GM12878 (cell line): ENCODE data around the gene TLE2. TPM values are rescaled to one million over a fixed set of nuclear protein-coding genes. Genes with fewer than 3 reads are reported as not detected.

Source experiments
- ATAC-seq: fragments of 200-7000 bp; cut with Tn5 transposase; 3 replicates; pipeline ENCODE4 v1.9.1; 2020; ENCODE audit warnings: mild to moderate bottlenecking, moderate library complexity
- BruUV-seq: library from RNA; stranded (reverse); fragments of 400-500 nt; replicated peaks from 2 replicates; lab custom pipeline; 2021; lab: Mats Ljungman, UMichigan
- CTCF ChIA-PET: fragments of 300-600 bp; sonication (Branson Sonifier 250); formaldehyde crosslinking; extraction: SDS; loops from one replicate; lab custom pipeline; 2021; ENCODE audit warnings: inconsistent platforms; lab: Yijun Ruan, JAX
- POLR2A ChIA-PET: fragments of 350-600 bp; formaldehyde crosslinking; extraction: SDS; loops from one replicate; lab custom pipeline; 2021; ENCODE audit warnings: inconsistent platforms; lab: Charles Lee
- RAD21 ChIA-PET: fragments of 300-600 bp; sonication (Branson Sonifier 250); formaldehyde crosslinking; loops from one replicate; lab custom pipeline; 2023; ENCODE audit warnings: antibody characterized with exemption; ENCODE audit not compliant: unreplicated experiment; lab: Charles Lee
- SMC1A ChIA-PET: fragments of 300-600 bp; sonication (Branson Sonifier 250); formaldehyde crosslinking; loops from one replicate; lab custom pipeline; 2023; ENCODE audit not compliant: unreplicated experiment, uncharacterized antibody; lab: Charles Lee
- DNase-seq: peaks from one replicate; pipeline ENCODE4 v3.0.0-alpha.2; 2011; ENCODE audit warnings: low read depth, low spot score
- FAIRE-seq: peaks from 3 replicates; lab custom pipeline; 2011; peaks lifted over from hg19 to GRCh38; lab: Jason Lieb, UNC
- H2AFZ ChIP-seq: 2 replicates; pipeline ENCODE4 v1.6.0; 2011; ENCODE audit warnings: low read depth, low read length, control low read depth; ENCODE audit not compliant: control insufficient read depth
- H3K27ac ChIP-seq: 2 replicates; pipeline ENCODE4 v1.5.1; 2011; ENCODE audit warnings: control low read depth; ENCODE audit not compliant: control insufficient read depth, insufficient read depth
- H3K27me3 ChIP-seq, 2 experiments: replicated peaks in 1 of 2; 2 replicates each; pipeline versions ENCODE4 v1.6.0 to v1.6.1; 2011; ENCODE audit warnings: low read length in 1 of 2; ENCODE audit not compliant: control insufficient read depth in 2 of 2, insufficient read depth in 2 of 2
- H3K36me3 ChIP-seq, 2 experiments: 2 replicates each; pipeline ENCODE4 v1.5.1; 2011; ENCODE audit warnings: low read length in 1 of 2; ENCODE audit not compliant: control insufficient read depth in 2 of 2, insufficient read depth in 2 of 2
- H3K4me1 ChIP-seq: 2 replicates; pipeline ENCODE4 v1.6.1; 2011; ENCODE audit warnings: mild to moderate bottlenecking, low read length, moderate library complexity, mixed read lengths; ENCODE audit not compliant: control insufficient read depth, insufficient read depth
- H3K4me2 ChIP-seq: 2 replicates; pipeline ENCODE4 v1.6.0; 2011; ENCODE audit warnings: control low read depth; ENCODE audit not compliant: control insufficient read depth, insufficient read depth
- H3K4me3 ChIP-seq: fragments of 200-600 bp; sonication (generic); 2 replicates; pipeline ENCODE4 v1.5.1; 2016
- H3K79me2 ChIP-seq: 2 replicates; pipeline ENCODE4 v1.6.0; 2011; ENCODE audit warnings: low read length; ENCODE audit not compliant: control insufficient read depth, insufficient read depth
- H3K9ac ChIP-seq: 2 replicates; pipeline ENCODE4 v1.8.0; 2011; ENCODE audit warnings: low read length, control low read depth, mixed read lengths; ENCODE audit not compliant: control insufficient read depth, insufficient read depth
- H3K9me3 ChIP-seq: replicated peaks from 3 replicates; pipeline ENCODE4 v1.5.1; 2011; ENCODE audit warnings: mild to moderate bottlenecking, low read length; ENCODE audit not compliant: control insufficient read depth, insufficient read depth
- H4K20me1 ChIP-seq: 2 replicates; pipeline ENCODE4 v1.6.0; 2011; ENCODE audit not compliant: control insufficient read depth, insufficient read depth
- POU2F2 ChIP-seq: IDR thresholded peaks from 3 replicates; pipeline ENCODE4 v1.6.1; 2011; ENCODE audit warnings: low read depth, mild to moderate bottlenecking, low read length, borderline replicate concordance
- RAD51 ChIP-seq: fragments of 450-650 bp; IDR thresholded peaks from 2 replicates; pipeline ENCODE4 v1.6.1; 2016; ENCODE audit warnings: moderate library complexity, mild to moderate bottlenecking, inconsistent platforms
- USF1 ChIP-seq: IDR thresholded peaks from 2 replicates; pipeline ENCODE4 v1.6.1; 2011; ENCODE audit warnings: borderline replicate concordance, low read depth, mild to moderate bottlenecking, moderate library complexity, mixed read lengths, low read length; ENCODE audit not compliant: insufficient read depth; ENCODE audit errors: extremely low read length
- WGBS: methylation state at CpG from one replicate; pipeline ENCODE4 v1.1.6; 2016; ENCODE audit warnings: low lambda C conversion rate; ENCODE audit not compliant: insufficient replicate concordance, insufficient coverage; ENCODE audit errors: missing lambda C conversion rate; 5-methylcytosine and 5-hydroxymethylcytosine counted together
- in situ Hi-C: fragments of 300-500 bp; cut with MboI; formaldehyde crosslinking; loops from 9 replicates; pipeline ENCODE4 v1.14.3; 2018; ENCODE audit warnings: mixed read lengths
- intact Hi-C: fragments of 100-400 bp; cut with micrococcal nuclease; formaldehyde crosslinking; loops from one replicate; pipeline ENCODE4 v1.14.2; 2022; ENCODE audit not compliant: unreplicated experiment
- polyA plus RNA-seq, 11 experiments: library from polyadenylated mRNA; depleted of rRNA in 4 of 11; unstranded in 6 of 11; stranded (reverse) in 5 of 11; fragments of >200 nt; fragmentation: Nextera tagmentation in 4 of 11; fragmentation: Illumina TruSeq in 1 of 11; extraction: Ambion mirVana in 4 of 11; extraction: Trizol in 1 of 11; gene quantifications; 1 replicate in 1 of 11; 2 replicates in 10 of 11; pipeline versions ENCODE4 v1.2.1 to v1.2.3, GENCODE V29; 2011 to 2016; ENCODE audit warnings: inconsistent platforms in 2 of 11, missing spikeins in 2 of 11, low read depth in 1 of 11
- total RNA-seq, 4 experiments: library from RNA; depleted of rRNA in 3 of 4; stranded (reverse); fragments of >200 nt in 3 of 4; fragmentation: Illumina TruSeq in 1 of 4; extraction: Trizol in 1 of 4; gene quantifications; 2 replicates each; pipeline versions ENCODE4 v1.2.1 to v1.2.3, GENCODE V29; 2013 to 2021

The TLE2 gene
- total and polyA plus RNA-seq, 10 of the 15 experiments (the other 5 are each of a cell fraction or from before 2014, with no cell fraction given) = 0.05 to 0.21 (median 0.11) TPM; not detected in 5

- TF ChIP-seq POU2F2 = no peak
These were observed 45.0 kb upstream of the TLE2 start (continued) for GRCh38 chr19:3073931-3074595.

- Histone ChIP-seq H3K36me3 (no peaks in the 10 kb centered on the region), H3K27me3 (no peaks in the 10 kb centered on the region), H2AFZ (no peak overlapping the region), H4K20me1 (no peaks in the 10 kb centered on the region), H3K4me1 (no peaks in the 10 kb centered on the region), H3K9ac (no peak overlapping the region), H3K9me3 (no peaks in the 10 kb centered on the region; the same call in 2 of the 3 replicates), H3K79me2 (no peaks in the 10 kb centered on the region), H3K27ac (no peak overlapping the region), H3K4me2 (no peak overlapping the region), H3K4me3 (no peak overlapping the region)
- DNase-seq = no peak
- TF ChIP-seq USF1 = no peak
- TF ChIP-seq RAD51 = peak; percentile 50; the same call in 1 of the 2 replicates
- in situ Hi-C loops (no loop called here), intact Hi-C loops (loop anchor here (10.0 kb wide), 1 partner anchor 52 kb away; no protein-coding TSS in a partner anchor)
- ChIA-PET POLR2A (no interaction called here), SMC1A (interaction anchor here (1.1 kb wide), 1 partner anchor 108 kb away, joined by 4 read pairs; no protein-coding TSS in a partner anchor), RAD21 (interaction anchor here (0.7 to 1.8 kb wide), 2 partner anchors 13 to 37 kb away, joined by 5 to 6 read pairs; no protein-coding TSS in a partner anchor), CTCF (interaction anchor here (0.8 to 6.5 kb wide), 5 partner anchors 33 to 424 kb away, joined by 3 to 73 read pairs (median 5); no protein-coding TSS in a partner anchor)
- ATAC-seq = no peak
- BruUV-seq = no TSS peak
- WGBS = 48% methylated on average over 3 of the region's 3 CpGs
- no peak for FAIRE-seq
These were observed 44.1 kb upstream of the TLE2 start for GRCh38 chr19:3073159-3073563.
